Heart right ventricle (tissue), 16 donors: ENCODE measurements around the gene CTNNAL1. TPM values are rescaled to one million over a fixed set of nuclear protein-coding genes. Genes with fewer than 3 reads are reported as not detected.
"Not testable (repeated sequence)": the region's sequence is repeated elsewhere in the genome, so short reads cannot be mapped to it uniquely, and the experiment has no call there.

ENCODE experiments used
- ATAC-seq, 8 donors: fragments of 200-7000 bp; cut with Tn5 transposase; one replicate each; pipeline ENCODE4 v1.9.1; 2020; ENCODE audit warnings: mild to moderate bottlenecking in 8 of 8, moderate library complexity in 8 of 8, moderate number of reproducible peaks in 1 of 8
- DNase-seq, 2 donors: peaks; one replicate each; pipeline ENCODE4 v3.0.0-alpha.2; 2020
- H3K27ac ChIP-seq, 10 donors: fragments of 200-600 bp; sonication (generic) in 2 of 10; one replicate each; pipeline versions ENCODE4 v1.5.0 to v1.8.0; 2020 to 2022; ENCODE audit warnings: mild to moderate bottlenecking in 3 of 10
- H3K27me3 ChIP-seq, 7 donors: fragments of 200-600 bp; one replicate each; pipeline ENCODE4 v1.8.0; 2021 to 2022; ENCODE audit warnings: mild to moderate bottlenecking in 2 of 7
- H3K36me3 ChIP-seq, 9 donors: fragments of 200-600 bp; sonication (generic) in 1 of 9; one replicate each; pipeline versions ENCODE4 v1.5.0 to v1.8.0; 2020 to 2022; ENCODE audit warnings: mild to moderate bottlenecking in 2 of 9
- H3K4me1 ChIP-seq, 9 donors: fragments of 200-600 bp; sonication (generic) in 1 of 9; one replicate each; pipeline versions ENCODE4 v1.5.0 to v1.8.0; 2020 to 2022; ENCODE audit warnings: mild to moderate bottlenecking in 4 of 9
- H3K4me3 ChIP-seq, 10 donors: fragments of 200-600 bp; sonication (generic) in 2 of 10; one replicate each; pipeline versions ENCODE4 v1.5.0 to v1.8.0; 2020 to 2022; ENCODE audit warnings: mild to moderate bottlenecking in 7 of 10, moderate library complexity in 2 of 10
- H3K9me3 ChIP-seq, 11 donors: fragments of 200-600 bp in 10 of 11; sonication (generic) in 2 of 11; one replicate each; pipeline versions ENCODE4 v1.5.0 to v1.8.0; 2013 to 2022; ENCODE audit warnings: mild to moderate bottlenecking in 2 of 11, control low read depth in 1 of 11, moderate library complexity in 1 of 11
- WGBS, 2 donors: extraction: QIAGEN DNeasy Blood & Tissue Kit; methylation state at CpG; one replicate each; pipeline ENCODE4 v1.1.7; 2013; ENCODE audit warnings: inconsistent platforms in 1 of 2; 5-methylcytosine and 5-hydroxymethylcytosine counted together
- intact Hi-C, 10 donors: fragments of 100-400 bp; cut with DNase I; formaldehyde crosslinking; loops; one replicate each; pipeline versions ENCODE4 v1.11.1 to v1.14.2; 2022
- long read RNA-seq, 3 donors: library from polyadenylated mRNA; unstranded; transcript quantifications; one replicate each; pipeline ENCODE4 v2.0.0, GENCODE V29; 2020 to 2021
- polyA plus RNA-seq, 2 donors: library from polyadenylated mRNA; stranded (reverse); fragments of 200-250 nt; gene quantifications; one replicate each; pipeline ENCODE4 v1.2.3, GENCODE V29; 2013
- total RNA-seq, 10 donors: library from RNA; stranded (reverse); fragmentation: NEBNext Ultra II Directional in 3 of 10; extraction: Animal tissue kit (Norgen Biotek cat#: 25700) in 3 of 10; gene quantifications; one replicate each; pipeline versions ENCODE4 v1.2.1 to v1.2.4, GENCODE V29; 2021 to 2023
- TF ChIP-seq, protein P1 (sequence below), 9 donors: fragments of 200-600 bp; sonication (generic) in 2 of 9; IDR thresholded peaks; one replicate each; pipeline versions ENCODE4 v1.5.0 to v1.8.0; 2021 to 2022; ENCODE audit warnings: antibody characterized with exemption in 9 of 9, mild to moderate bottlenecking in 5 of 9, moderate library complexity in 1 of 9
- donor health status: Arrhythmogenic right ventricular cardiomyopathy.
- donor health status: ischemic (EF 13 %, LVEDD 7.1; RV severe dilation, severe dysfunction).
- donor health status: healthy with polysubstance abuse.
- donor health status: DM: no; HTN: yes; CAD: no.
- donor health status: DM: no; HTN: no; CAD: no.
- donor health status: ischemic (EF 25% LVEDD 6.9; RV normal size, moderate dysfunction).
- donor health status: ischemic (EF 25% LVEDD 5.7; RV mildly dilated, moderate dysfunction).
- donor health status: healthy.
- donor health status: DM: yes; HTN: yes; CAD: no.
- donor health status: Ischemic cardiomyopathy.
- donor health status: ischemic (EF 35%, LVEDD 5.7; RV mildly dilated, moderate dysfunction).
- donor health status: nonischemic (EF 11% LVEDD 7.7; RV severe dilation, severe dysfunction).
- donor health status: DM: yes; HTN: yes; CAD: no.
- donor health status: PGD.
- donor health status: ischemic (EF 29% LVEDD 5.4; RV normal size, mild dysfunction).
- donor health status: nonischemic (EF 23%, LVEDD 6.1; RV moderate dilation, normal function).

CTNNAL1 gene, protein sequence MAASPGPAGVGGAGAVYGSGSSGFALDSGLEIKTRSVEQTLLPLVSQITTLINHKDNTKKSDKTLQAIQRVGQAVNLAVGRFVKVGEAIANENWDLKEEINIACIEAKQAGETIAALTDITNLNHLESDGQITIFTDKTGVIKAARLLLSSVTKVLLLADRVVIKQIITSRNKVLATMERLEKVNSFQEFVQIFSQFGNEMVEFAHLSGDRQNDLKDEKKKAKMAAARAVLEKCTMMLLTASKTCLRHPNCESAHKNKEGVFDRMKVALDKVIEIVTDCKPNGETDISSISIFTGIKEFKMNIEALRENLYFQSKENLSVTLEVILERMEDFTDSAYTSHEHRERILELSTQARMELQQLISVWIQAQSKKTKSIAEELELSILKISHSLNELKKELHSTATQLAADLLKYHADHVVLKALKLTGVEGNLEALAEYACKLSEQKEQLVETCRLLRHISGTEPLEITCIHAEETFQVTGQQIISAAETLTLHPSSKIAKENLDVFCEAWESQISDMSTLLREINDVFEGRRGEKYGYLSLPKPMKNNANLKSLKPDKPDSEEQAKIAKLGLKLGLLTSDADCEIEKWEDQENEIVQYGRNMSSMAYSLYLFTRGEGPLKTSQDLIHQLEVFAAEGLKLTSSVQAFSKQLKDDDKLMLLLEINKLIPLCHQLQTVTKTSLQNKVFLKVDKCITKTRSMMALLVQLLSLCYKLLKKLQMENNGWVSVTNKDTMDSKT
- total RNA-seq, result 10 to 100 TPM; 48.5 to 75.4 (median 63.2) TPM
- polyA plus RNA-seq, result 100 to 1,000 TPM in 1 of 2 donors, 10 to 100 TPM in 1; 42.7 to 115 TPM
- long read RNA-seq, donor 1, transcript CTNNAL1-201 (19 exons, 2,490 nt), result major isoform, 57 of 79 reads
- long read RNA-seq, donor 1, partial matches to known transcripts, result 14 of 79 reads
- long read RNA-seq, donor 1, other reads (novel, unspliced or antisense), result 8 of 79 reads
- long read RNA-seq, donor 2, transcript CTNNAL1-201 (19 exons, 2,490 nt), result major isoform, 87 of 145 reads
- long read RNA-seq, donor 2, partial matches to known transcripts, result 40 of 145 reads
- long read RNA-seq, donor 2, other reads (novel, unspliced or antisense), result 18 of 145 reads
- long read RNA-seq, donor 3, transcript CTNNAL1-201 (19 exons, 2,490 nt), result major isoform, 92 of 152 reads
- long read RNA-seq, donor 3, partial matches to known transcripts, result 30 of 152 reads
- long read RNA-seq, donor 3, other reads (novel, unspliced or antisense), result 28 of 152 reads

DNA sequence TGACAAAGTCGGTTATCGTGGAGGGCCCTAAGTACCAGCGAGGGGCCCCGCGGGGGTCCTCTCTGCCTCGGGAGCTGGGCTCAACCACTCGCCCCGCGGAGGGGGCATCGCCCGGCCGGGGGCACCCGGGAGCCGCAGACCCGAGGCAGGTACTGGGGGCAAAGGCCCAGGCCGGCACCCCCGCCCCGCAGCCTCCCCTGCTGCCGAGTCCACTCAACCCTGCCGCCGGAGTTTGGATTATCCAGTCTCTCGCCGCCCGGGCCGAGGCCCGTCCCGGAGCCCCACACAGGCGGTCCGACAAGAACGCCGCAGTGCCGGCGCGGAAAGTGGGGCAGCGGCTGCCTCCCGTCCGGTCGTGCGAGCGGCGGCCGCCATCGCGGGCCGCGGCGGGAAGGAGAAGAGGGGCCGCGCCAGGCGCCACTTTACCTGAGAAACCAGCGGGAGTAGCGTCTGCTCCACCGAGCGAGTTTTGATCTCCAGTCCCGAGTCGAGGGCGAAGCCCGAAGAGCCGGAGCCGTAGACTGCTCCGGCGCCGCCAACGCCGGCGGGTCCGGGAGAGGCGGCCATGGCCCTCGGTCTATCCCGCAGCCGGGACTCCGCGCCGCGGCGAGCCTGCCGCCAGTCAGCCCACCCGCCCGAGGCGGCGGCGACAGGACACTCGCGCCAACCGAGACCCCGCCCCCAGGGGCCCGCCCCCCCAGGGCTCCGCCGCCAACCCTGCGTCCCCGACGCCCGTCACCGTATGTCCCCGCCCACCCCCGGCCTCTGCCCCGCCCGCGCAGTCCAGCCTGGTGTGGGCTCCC, at the start of gene CTNNAL1:
Gene CTNNAL1, minus strand, starts transcription at position 624 of the 803 bp plus-strand sequence. Its CDS starts 57 bp downstream, at position 567.
- 0% methylated on average over 84 to 99 of the region's 99 CpGs for WGBS, 2 donors

DNA sequence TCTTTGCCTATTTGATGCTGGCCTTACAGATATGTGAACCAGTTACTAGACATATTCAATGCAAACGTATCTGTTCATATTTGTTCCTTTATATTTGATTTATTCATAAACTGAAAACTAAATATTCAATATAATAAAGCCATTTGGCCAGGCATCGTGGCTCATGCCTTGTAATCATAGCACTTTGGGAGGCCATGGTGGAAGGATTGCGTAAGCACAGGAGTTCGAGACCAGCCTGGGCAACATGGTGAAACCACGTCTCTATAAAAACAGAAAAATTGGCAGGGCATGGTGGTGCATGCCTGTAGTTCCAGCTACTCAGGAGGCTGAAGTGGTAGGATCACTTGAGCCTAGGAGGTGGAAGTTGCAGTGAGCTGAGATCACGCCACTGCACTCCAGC, 49.2 kb upstream of the CTNNAL1 start:
- WGBS, 2 donors, result 92 to 93% methylated on average over 6 of the region's 6 CpGs
- Histone ChIP-seq H3K27ac (no peak overlapping the region), H3K4me1 (no peaks in the 10 kb centered on the region), H3K9me3 (no peaks in the 10 kb centered on the region), H3K27me3 (no peaks in the 10 kb centered on the region), H3K36me3 (peaks cover 0 to 100% (median 57%) of the 10 kb centered on the region in 9 donors), H3K4me3 (no peak overlapping the region)
- TF ChIP-seq, protein P1, sequence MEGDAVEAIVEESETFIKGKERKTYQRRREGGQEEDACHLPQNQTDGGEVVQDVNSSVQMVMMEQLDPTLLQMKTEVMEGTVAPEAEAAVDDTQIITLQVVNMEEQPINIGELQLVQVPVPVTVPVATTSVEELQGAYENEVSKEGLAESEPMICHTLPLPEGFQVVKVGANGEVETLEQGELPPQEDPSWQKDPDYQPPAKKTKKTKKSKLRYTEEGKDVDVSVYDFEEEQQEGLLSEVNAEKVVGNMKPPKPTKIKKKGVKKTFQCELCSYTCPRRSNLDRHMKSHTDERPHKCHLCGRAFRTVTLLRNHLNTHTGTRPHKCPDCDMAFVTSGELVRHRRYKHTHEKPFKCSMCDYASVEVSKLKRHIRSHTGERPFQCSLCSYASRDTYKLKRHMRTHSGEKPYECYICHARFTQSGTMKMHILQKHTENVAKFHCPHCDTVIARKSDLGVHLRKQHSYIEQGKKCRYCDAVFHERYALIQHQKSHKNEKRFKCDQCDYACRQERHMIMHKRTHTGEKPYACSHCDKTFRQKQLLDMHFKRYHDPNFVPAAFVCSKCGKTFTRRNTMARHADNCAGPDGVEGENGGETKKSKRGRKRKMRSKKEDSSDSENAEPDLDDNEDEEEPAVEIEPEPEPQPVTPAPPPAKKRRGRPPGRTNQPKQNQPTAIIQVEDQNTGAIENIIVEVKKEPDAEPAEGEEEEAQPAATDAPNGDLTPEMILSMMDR (IDR thresholded peaks at IDR 0.05), result no peak
- ATAC-seq (no peak), DNase-seq (no peak)
- intact Hi-C loops, result no loop called here

More for the DNA sequence above, at the start of gene CTNNAL1:
- Histone ChIP-seq H3K36me3 (no peaks in the 10 kb centered on the region), H3K9me3 (no peaks in the 10 kb centered on the region), H3K27me3 (no peaks in the 10 kb centered on the region), H3K4me1 (peaks cover 4 to 64% (median 44%) of the 10 kb centered on the region in 9 donors), H3K4me3 (peak within 1 kb of the TSS; percentile 55 to 93 (median 86)), H3K27ac (peak within 1 kb of the TSS; percentile 41 to 97 (median 94))
- TF ChIP-seq, protein P1 (IDR thresholded peaks at IDR 0.05), result no peak
- peak; percentile 95 to 98 for DNase-seq
- ATAC-seq, result peak; percentile 97 to 98 (median 97)
- intact Hi-C loops, result loop anchor here in 5 of 10 donors (5.0 to 10.0 kb wide), 5 partner anchors 41 to 102 kb away; partner anchors contain the start of genes ABITRAM (in 2 of the 5), ELP1 (in 2 of the 5) and TMEM245 (in 2 of the 5)

DNA sequence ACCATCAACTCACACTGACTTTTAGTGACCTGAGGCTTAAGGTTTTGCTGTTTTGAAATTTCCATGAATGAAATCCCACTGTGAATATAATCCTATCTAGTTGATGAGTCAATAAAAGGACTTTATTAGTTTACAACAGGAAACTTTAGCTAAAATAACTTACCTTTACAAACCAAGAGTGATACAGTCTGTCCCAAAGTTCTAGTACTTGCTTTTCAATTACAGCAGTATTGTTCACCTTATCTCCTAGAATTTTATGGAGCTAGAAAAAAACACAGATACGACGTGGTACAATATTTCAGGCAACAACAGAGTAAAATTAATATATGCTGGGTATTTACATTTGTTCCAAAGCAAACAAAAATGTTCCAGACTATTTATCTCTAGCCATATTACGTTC, 46.9 kb upstream of the CTNNAL1 start:
- Histone ChIP-seq H3K27me3 (no peaks in the 10 kb centered on the region), H3K27ac (no peak overlapping the region), H3K4me1 (no peaks in the 10 kb centered on the region), H3K36me3 (peaks cover 0 to 100% (median 71%) of the 10 kb centered on the region in 9 donors), H3K4me3 (no peak overlapping the region), H3K9me3 (no peaks in the 10 kb centered on the region)
- no peak for ATAC-seq
- TF ChIP-seq, protein P1 (IDR thresholded peaks at IDR 0.05), result no peak
- WGBS, 2 donors, result 80 to 83% methylated on average over 3 of the region's 3 CpGs
- DNase-seq, result no peak
- intact Hi-C loops, result no loop called here

DNA sequence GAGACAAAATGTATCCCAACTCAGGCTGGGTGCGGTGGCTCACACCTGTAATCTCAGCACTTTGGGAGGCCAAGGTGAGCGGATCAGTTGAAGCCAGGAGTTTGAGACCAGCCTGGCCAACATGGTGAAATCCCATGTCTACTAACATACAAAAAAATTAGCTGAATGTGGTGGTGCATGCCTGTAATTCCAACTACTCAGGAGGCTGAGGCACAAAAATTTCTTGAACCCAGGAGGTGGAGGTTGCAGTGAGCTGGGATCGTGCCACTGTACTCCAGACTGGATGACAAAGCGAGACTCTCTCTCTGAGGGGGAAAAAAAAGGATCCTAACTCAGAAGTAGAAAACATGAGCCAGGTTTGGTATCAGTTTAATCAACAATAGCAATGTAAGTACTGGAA, 39.8 kb upstream of the CTNNAL1 start:
- WGBS, 2 donors, result 86 to 98% methylated on average over 4 of the region's 4 CpGs
- H3K27me3 ChIP-seq, H3K4me3 ChIP-seq, intact Hi-C loops, ATAC-seq, H3K27ac ChIP-seq, DNase-seq, H3K9me3 ChIP-seq: not testable (repeated sequence)
- peaks cover 0 to 98% (median 66%) of the 10 kb centered on the region in 9 donors for H3K36me3 ChIP-seq
- H3K4me1 ChIP-seq, result peaks cover 0 to 15% (median 5%) of the 10 kb centered on the region in 9 donors
